Lower leg skin (tissue), 3 donors: ENCODE data around the gene CACNB4.

ENCODE experiments used
- POLR2A ChIP-seq, 2 donors: fragments of 450-650 bp; IDR thresholded peaks; one replicate each; pipeline ENCODE4 v1.6.1; 2016 to 2017; ENCODE audit warnings: antibody characterized with exemption in 2 of 2, mild to moderate bottlenecking in 1 of 2, moderate library complexity in 1 of 2
- TF ChIP-seq, protein P1 (sequence below), 3 donors: fragments of 450-650 bp; IDR thresholded peaks; one replicate each; pipeline ENCODE4 v1.5.1; 2016; ENCODE audit warnings: antibody characterized with exemption in 3 of 3, mild to moderate bottlenecking in 3 of 3, moderate library complexity in 2 of 3

DNA sequence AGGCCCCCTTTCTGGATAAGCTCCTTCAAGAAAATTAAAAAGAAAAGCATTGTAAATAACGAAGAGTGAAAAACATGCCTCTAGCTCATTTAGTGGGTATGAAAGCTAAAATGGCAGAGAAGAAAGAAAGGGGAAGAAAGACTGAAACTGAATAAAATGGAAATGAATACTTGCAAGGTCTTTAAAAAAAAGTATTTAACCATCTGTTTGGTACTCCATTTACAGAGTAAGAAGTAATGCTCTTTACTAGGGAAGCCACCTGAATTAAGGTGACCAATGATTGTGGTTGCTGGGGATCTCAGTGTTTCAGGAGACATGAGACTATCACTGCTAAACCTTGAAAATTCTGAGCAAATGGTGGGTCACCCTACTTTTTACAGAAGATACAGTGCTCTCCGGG is 253.0 kb downstream of the CACNB4 start:
- TF ChIP-seq, protein P1, sequence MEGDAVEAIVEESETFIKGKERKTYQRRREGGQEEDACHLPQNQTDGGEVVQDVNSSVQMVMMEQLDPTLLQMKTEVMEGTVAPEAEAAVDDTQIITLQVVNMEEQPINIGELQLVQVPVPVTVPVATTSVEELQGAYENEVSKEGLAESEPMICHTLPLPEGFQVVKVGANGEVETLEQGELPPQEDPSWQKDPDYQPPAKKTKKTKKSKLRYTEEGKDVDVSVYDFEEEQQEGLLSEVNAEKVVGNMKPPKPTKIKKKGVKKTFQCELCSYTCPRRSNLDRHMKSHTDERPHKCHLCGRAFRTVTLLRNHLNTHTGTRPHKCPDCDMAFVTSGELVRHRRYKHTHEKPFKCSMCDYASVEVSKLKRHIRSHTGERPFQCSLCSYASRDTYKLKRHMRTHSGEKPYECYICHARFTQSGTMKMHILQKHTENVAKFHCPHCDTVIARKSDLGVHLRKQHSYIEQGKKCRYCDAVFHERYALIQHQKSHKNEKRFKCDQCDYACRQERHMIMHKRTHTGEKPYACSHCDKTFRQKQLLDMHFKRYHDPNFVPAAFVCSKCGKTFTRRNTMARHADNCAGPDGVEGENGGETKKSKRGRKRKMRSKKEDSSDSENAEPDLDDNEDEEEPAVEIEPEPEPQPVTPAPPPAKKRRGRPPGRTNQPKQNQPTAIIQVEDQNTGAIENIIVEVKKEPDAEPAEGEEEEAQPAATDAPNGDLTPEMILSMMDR (IDR thresholded peaks at IDR 0.05), result no peak
- no peak for TF ChIP-seq POLR2A (IDR thresholded peaks at IDR 0.05)
